Activated CD4-positive, CD25-positive, alpha-beta regulatory T cell (primary cell): ENCODE results near the gene MED12L.

Source experiments
- DNase-seq, 4 experiments: peaks; one replicate each; lab custom pipeline; 2025; lab: John Stamatoyannopoulos, UW

Gene MED12L

DNA sequence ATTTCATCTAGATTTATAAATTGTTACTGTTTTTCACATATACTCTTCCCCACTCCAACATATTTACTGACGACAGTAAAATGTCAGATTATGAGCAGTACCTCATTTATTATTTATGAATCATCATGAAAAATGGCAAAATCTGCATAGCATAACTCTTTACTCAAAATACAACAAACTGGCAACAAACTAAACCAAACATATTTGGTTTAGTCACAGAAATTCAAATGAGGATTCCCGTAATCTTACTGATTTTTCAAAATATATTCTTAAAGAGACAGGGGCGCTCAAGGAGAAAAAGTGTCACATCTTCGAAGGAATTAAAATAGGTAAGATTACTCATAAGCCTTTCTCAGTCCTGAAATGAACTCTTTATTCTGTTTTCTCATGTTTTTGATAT lies 234.2 kb downstream of the MED12L start:
- no peak for DNase-seq

- DNase-seq, result no peak
Measured at GRCh38 chr3:151320131-151320530, 234.7 kb downstream of the MED12L start.

DNA sequence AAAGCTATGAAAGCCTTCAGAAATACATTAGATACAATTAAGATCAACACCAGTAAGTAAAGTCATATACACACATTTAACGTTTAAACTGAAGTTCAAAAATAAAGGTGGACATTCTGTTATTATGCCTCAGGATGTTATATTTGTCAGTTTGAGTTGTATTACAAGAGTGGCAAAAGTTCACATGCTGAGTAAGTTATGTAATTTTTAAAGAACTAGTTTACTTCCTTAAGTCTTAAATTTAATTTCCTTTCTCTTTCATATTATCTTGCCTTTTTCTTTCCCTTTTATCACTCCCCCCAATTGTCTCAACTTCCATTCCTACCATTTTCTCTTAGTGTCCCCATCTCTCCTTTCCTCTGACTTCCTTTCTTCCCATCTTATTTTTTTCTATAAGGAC lies 236.1 kb downstream of the MED12L start:
- DNase-seq, result no peak

- no peak for DNase-seq
Measured at GRCh38 chr3:151322511-151322910, 237.0 kb downstream of the MED12L start.

DNA sequence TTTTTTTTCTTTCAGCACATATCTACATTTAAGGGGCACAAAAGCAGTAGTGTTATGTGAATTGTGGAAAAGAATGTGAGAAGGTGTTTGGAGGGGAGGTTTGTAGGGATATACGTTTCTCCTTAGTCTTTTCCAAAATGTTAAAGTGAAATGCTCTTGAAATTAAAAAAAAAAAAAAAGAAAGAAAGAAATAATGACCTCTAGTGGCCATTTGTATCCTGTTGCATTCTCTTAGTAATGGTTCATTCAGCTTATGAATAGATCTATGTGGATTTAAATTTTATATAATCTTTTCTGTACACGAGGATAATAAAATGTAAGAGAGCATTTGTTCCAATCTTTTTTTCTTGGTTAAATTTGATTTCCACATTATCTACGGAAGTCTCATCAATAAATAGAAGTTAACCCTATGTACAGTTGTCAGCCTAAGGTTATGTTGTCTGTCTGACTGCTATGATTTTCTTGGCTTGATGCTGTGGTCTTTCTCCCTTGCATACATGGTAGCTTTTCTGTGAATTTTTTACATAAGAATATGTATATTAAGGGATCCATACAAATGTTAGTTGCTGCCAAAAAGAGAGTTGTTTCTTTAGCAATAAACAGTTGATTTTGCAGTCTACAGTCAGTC lies 242.2 kb downstream of the MED12L start:
- DNase-seq, result no peak

- DNase-seq, result no peak
Measured at GRCh38 chr3:151328298-151328995, 243.0 kb downstream of the MED12L start.

DNA sequence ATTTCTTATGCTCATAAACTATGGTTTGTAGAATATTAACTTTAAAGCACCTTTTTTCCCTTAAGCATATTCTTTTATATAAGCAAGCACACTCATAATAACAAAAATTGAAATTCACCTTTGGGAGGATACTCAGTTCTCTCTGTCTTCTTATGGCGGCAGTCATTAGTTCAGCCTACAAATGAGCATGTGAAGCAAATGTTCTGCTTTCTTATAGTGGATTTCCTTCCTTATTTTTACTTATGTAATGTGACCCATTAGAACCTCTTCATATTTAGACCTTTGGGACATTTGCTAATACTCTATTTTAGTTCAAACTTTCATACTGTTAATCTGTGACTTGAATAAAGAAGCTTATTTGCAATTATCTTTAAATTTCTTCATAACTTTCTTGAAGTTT lies 243.9 kb downstream of the MED12L start, which contains the start of gene P2RY13:
TSS of gene P2RY13 (minus strand) at position 187 of the 400 bp plus-strand sequence. CDS start at position 166, 21 bp downstream.
- DNase-seq, result no peak

DNA sequence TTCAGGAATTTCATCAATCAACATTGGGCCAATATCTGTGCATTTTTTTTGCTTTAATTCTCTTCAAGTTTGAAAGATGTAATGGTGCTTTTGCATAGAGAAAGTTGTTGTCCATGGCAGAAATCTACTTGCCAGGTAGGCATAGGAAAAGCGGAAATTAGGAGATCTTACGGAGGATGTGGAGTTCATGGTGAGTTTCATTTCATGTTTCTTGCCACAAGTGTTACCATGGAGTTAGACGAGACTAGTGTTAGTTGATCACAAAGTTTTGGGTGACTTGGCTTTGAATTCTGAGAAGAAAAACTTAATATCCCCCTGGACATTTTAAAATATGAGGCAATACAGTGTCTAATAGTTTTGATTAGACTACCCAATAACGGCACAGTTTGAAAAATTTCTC lies 244.9 kb downstream of the MED12L start:
- DNase-seq, result no peak

GRCh38 chr3:151330899-151331298 lies 245.4 kb downstream of the MED12L start:
- DNase-seq, result no peak

GRCh38 chr3:151331696-151332095 lies 246.2 kb downstream of the MED12L start:
- no peak for DNase-seq

GRCh38 chr3:151345859-151346258 lies 260.4 kb downstream of the MED12L start:
- no peak for DNase-seq

DNA sequence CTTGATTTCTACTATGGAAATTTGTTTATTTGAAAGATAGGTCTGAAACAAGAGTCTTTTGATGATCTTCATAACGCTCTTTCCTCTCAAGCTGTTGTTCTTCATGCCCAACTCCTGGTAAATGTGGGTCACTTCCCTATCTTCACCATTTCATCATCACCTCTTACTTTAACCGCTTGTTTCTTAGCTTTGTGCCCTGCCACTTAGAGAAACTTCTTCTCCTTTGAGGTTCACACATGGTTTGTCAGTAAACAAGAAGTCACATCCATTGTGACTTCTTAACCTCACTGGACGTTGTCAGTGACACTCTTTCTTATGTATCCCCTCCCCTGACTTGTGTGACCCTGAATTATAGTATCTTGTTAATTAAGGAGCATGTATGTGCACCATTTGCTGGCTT lies 260.8 kb downstream of the MED12L start:
- no peak for DNase-seq

- DNase-seq, result no peak
Measured at GRCh38 chr3:151347432-151347831, 262.0 kb downstream of the MED12L start.

- no peak for DNase-seq
Measured at GRCh38 chr3:151350656-151351055, 265.2 kb downstream of the MED12L start.

GRCh38 chr3:151351219-151351618 lies 265.8 kb downstream of the MED12L start:
- no peak for DNase-seq

- no peak for DNase-seq
Measured at GRCh38 chr3:151351648-151352047, 266.2 kb downstream of the MED12L start.

DNA sequence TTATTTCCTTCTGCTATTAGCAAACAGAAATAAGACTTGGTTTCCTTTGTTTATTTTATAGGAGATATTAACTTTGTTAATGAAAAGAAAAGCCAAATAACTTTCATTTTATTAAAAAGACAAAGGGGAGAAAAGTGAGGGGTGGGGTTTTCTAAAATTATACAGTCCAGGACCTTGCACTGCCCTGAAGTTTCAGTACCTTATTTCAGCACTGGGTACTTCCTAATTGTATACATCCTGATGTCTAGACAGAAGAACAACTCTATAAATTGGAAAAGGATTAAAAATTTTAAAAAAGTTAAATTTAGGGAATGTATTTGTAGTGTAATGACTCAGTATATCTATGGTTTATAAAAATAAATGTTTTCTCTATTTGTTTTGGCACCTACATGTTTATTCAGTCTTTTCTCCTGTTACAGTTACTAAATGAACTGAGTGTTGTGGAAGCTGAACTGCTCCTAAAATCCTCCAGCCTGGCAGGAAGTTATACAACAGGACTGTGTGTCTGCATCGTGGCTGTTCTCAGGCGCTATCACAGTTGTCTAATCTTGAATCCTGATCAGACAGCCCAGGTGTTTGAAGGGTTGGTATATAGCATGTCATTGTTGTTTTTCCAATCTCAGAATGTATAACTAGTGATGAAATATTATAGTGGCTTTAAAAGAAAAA lies 271.5 kb downstream of the MED12L start:
- DNase-seq, result no peak

- DNase-seq, result no peak
Measured at GRCh38 chr3:151357463-151357850, 272.0 kb downstream of the MED12L start.

GRCh38 chr3:151362751-151363174 lies 277.3 kb downstream of the MED12L start:
- no peak for DNase-seq

- no peak for DNase-seq
Measured at GRCh38 chr3:151366993-151367392, 281.5 kb downstream of the MED12L start.

DNA sequence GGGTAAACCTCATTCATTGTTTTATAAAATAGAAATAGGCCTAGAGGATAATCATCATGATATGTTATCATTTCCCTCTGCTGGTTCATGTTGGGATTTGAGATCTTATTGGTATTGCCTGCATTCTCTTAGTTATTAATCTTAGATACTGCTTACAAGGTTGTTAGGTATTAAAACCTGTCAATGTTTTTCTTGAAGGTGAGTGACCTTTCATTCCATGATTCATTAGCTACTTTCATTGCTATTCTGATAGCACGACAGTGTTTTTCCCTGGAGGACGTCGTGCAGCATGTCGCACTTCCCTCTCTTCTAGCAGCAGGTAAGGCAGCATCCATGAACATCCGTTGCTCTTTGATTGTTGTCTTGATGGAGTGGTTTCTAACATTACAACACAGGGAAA lies 282.0 kb downstream of the MED12L start:
- DNase-seq, result no peak

DNA sequence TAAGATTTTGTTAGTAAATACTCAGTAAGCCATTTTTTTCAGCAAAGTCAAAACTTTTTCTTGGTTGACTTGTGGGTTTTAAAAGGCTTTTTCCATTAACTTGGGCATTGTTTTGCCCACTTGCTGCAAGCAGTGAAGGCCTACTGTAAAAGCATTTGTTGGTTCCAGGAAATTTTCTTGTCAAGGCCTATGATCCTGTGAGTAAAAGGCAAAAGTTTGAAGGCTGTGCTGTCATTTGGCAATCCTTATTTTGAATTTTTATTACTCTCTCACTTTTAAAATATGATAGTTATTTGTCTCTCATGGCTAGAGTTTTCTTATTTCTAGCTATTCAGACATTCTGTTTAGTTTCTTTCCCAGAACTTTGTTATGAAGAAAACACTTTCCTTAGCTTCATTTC lies 286.1 kb downstream of the MED12L start:
- DNase-seq, result no peak
